Central memory CD4-positive, alpha-beta T cell (primary cell): ENCODE results near the gene FCGR3A.

ENCODE experiments used
- DNase-seq: peaks from one replicate; pipeline ENCODE4 v3.0.0; 2022

FCGR3A gene

GRCh38 chr1:161499099-161500039 is 50.2 kb downstream of the FCGR3A start:
- DNase-seq, result no peak

GRCh38 chr1:161498646-161499045 is 51.0 kb downstream of the FCGR3A start:
- DNase-seq, result no peak

- DNase-seq, result no peak
These were observed 51.7 kb downstream of the FCGR3A start for GRCh38 chr1:161497961-161498360.

- DNase-seq, result no peak
These were observed 54.1 kb downstream of the FCGR3A start for GRCh38 chr1:161495490-161495889.

- no peak for DNase-seq
These were observed 55.4 kb downstream of the FCGR3A start for GRCh38 chr1:161494091-161494735.

- DNase-seq, result no peak
These were observed 56.8 kb downstream of the FCGR3A start for GRCh38 chr1:161492827-161493226.
